HG02885 (cell line): ENCODE data around the gene TERB1.
A peak's percentile ranks its signal among the peaks of the same experiment; 100 is the strongest.
"Not testable (repeated sequence)": the region's sequence is repeated elsewhere in the genome, so short reads cannot be mapped to it uniquely, and the experiment has no call there.

Source experiments
- ATAC-seq: cut with Tn5 transposase; IDR thresholded peaks from one replicate; pipeline ENCODE4 v1.9.1; 2021; ENCODE audit warnings: mild to moderate bottlenecking; ENCODE audit not compliant: unreplicated experiment, poor library complexity

The TERB1 gene

DNA sequence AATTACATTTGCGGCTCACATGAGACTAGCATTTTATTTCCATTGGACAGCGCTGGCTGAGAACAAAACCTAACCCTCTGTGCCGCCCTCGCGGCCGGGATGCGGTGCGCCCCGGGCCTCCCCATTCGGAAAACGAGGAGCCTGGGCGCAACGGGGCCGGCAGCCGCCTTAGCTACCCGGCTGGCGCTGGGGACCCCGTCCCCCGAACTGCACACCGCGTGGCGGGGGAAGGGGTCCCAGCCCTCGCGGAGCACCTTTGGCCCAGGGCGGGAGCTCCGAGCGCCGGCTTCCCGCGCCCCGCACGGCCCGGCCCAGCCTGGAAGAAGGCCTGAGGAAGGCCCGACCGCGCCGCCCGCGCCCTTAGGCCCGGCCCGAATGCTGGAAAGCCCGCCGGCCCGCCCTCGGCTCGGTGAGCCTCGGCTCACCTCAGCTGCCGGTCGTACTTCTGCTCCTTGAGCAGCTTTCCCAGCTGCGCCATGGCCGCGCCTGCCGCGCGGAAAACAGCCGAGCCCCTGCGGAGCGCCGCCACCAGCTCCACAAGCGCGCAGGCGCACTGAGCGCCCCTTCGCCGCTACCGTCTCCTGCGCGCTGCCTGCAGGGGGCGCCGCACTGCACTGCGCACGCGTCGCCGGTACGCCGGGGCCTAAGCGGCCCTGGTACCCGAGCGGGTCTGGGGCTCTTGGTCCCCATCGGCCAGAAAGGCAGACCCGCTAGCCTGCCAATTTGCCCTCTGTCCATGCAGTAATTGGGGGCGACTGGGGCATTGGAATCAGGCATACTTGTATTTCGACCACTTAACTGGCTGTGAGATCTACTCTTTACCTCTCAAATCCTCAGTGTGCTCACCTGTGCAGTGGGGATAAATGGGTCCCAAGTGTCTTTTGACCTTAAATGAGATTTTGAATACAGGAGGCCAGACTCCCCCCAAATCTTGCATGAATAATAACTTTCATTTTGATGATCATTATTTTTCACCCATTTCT lies 29.3 kb upstream of the TERB1 start, which contains the start of gene NAE1:
Gene NAE1, minus strand, starts transcription at position 555 of the 983 bp plus-strand sequence. Its CDS starts 77 bp downstream, at position 478.
- ATAC-seq = peak; percentile 95

DNA sequence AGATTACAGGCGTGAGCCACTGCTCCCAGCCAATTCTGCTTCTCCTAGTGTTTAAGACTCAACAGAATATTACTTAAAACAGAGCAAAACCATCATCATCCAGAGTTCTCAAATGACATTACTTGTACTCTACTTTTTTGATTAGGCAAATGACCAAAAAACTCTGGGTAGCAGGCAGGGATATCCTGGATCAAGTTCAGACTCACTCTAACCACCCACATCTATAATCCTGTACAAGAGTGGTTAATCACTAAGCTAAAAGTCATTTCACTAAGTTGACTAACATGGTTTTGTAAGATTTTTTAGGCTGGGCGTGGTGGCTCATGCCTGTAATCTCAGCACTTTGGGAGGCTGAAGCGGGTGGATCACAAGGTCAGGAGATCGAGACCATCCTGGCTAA lies 22.6 kb upstream of the TERB1 start:
- no peak for ATAC-seq

- ATAC-seq = no peak
Measured at GRCh38 chr16:66814734-66815133, 13.3 kb upstream of the TERB1 start.

DNA sequence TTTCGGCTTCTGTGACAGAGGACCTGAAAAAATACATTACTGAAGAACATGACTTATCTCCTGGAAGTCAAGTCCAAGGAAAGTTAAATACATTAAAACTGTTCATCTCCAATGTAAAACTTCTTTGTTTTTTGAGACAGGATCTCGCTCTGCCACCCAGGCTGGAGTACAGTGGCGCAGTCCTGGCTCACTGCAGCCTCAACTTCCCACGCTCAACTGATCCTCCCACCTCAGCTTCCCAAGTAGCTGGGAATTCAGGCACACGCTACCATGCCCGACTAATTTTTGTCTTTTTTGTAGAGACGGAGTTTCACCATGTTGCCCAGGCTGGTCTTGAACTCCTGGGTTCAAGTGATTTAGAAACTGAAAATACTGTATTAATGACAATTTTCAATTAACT lies 9.7 kb upstream of the TERB1 start:
- no peak for ATAC-seq

DNA sequence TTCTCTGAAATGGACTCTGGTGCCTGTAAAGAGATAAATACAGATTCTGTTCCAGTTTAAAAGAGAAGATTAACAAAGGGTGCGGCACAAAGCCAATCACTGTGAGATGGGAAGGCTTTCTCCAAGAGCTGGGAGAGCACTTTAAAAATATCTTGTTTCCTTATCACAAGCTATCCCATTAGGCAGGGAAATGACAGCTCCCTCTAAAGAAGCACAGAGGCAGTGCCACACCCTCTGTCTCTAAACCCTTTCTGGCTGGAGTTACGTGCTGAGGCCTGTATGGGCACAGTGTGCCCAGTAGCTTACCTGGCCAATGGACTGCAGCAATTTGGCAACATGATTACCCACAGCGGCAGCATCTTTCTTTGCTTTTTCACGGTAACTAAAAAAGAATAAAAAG lies 9.0 kb upstream of the TERB1 start:
- no peak for ATAC-seq

GRCh38 chr16:66809765-66810164 lies 8.4 kb upstream of the TERB1 start:
- ATAC-seq = no peak

GRCh38 chr16:66802159-66802558 lies 775 bp upstream of the TERB1 start:
- no peak for ATAC-seq

DNA sequence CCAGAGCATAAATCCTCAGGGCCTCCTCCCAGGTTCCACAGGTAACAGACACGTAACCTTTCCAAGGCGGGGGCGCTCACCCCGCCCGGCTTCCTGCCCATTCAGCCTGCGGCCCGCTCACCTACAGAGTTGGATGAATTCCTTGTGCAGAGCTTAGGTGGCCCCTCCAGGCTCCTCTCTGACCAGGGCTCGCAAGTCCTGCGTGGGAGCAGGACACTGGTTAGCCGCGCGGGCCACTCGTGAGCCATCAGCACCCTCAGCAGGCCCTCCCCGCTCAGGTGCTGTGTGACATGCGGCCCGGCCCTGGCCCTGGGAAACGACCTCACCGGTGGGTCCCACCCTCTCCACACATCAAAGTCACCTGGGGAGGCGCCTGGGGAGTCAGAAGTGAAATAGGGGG lies 528 bp downstream of the TERB1 start:
- ATAC-seq = no peak

- ATAC-seq = no peak
Measured at GRCh38 chr16:66798161-66798560, 3.2 kb downstream of the TERB1 start.

DNA sequence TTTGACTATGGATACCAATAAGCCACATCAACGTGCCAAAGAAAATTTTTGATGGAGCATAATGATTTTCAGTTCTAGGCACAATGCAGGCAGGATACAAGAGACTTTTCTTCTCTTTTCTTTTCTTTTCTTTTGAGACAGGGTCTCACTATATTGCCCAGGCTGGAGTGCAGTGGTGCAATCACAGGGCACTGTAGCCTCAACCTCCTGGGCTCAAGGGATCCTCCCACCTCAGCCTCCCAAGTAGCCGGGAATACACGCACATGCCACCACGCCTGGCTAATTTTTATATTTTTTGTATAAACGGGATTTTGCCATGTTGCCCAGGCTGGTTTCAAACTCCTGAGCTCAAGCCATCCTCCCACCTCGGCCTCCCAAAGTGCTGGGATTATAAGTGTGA lies 7.4 kb downstream of the TERB1 start:
- ATAC-seq = not testable (repeated sequence)

DNA sequence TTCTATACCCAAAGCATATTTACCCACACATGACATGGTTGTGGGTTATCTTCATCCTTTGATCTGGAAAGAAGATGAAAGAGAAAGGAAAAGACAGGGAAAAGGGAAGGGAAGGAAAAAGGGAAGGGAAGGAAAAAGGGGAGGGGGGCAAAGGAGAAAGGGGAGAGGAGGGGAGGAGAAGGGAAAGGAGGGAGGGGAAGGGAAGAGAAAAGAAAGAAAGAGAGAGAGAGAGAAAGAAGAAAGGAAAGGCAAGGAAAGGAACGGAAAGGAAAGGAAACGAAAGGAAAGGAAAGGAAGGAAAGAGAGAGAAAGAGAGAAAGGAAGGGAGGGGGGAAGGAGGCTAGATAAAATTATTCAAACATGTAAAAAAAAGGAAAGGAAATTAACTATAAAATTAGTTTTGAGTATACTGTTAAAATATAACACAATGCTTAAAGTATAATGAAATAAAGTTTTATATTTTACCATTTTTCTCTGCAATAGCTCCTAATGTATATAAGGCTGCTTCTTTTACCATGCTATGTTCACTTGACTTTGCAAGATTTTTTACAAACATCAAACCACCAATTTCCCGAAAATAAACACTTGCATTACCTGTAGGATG lies 11.2 kb downstream of the TERB1 start:
- no peak for ATAC-seq

DNA sequence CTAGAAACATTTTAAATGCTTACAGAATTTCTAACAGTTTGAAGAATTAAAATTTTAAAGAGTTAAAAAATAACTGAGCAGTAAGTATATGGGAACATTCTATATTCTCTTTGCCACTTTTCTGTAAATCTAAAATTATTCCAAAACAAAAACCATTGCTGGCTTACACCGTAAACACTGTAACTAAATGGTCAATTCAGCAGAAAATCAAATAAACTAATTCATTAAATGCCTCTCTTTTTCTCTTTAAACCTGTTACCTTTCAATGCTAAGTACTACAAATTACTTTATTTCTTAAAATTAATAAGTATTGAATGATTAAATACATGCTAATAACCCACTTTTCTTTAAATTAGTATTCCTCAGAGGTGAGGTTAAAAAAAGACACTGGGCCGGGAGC lies 14.0 kb downstream of the TERB1 start:
- ATAC-seq = no peak

GRCh38 chr16:66786551-66786950 lies 14.8 kb downstream of the TERB1 start:
- no peak for ATAC-seq

DNA sequence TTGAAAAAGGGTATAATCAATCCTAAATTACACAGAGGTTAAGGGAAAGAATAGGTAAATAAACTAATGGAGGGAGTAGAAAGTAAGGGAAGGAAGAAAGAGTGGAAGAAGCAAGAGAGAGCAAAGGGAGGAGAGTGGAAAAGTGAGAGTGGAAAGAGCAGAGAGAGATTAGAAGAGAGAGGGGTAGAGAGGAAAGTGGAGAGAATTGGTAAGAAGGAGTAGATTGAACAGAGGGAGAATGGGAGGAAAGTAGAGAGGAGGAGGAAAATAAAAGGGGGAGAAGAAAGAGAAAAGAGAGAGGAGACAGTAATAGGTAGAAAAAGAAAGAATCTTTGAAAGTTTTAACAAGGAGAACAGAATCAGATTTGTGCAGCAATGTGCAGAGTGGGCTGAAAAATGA lies 24.9 kb downstream of the TERB1 start:
- ATAC-seq = no peak

- no peak for ATAC-seq
Measured at GRCh38 chr16:66774981-66775380, 26.4 kb downstream of the TERB1 start.

- ATAC-seq = no peak
Measured at GRCh38 chr16:66758086-66758485, 43.3 kb downstream of the TERB1 start.

- no peak for ATAC-seq
Measured at GRCh38 chr16:66754819-66755218, 46.6 kb downstream of the TERB1 start.

DNA sequence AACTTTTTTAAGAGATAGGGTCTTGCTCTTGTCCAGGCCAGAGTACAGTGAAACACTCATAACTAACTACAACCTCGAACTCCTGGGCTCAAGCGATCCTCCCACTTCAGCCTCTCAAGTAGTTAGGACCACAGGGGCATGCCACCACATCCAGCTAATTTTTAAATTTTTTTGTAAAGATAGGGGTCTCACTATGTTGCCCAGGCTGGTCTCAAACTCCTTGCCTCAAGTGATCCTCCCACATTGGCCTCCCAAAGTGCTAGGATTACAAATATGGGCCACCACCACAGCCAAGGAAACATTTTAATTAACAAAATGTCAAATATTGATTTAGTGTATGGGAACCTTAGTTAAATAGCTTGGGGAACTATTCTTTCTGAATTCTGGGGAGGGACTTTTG lies 47.2 kb downstream of the TERB1 start:
- ATAC-seq = no peak

- no peak for ATAC-seq
Measured at GRCh38 chr16:66752958-66753357, 48.4 kb downstream of the TERB1 start.

- no peak for ATAC-seq
Measured at GRCh38 chr16:66752379-66752778, 49.0 kb downstream of the TERB1 start.

DNA sequence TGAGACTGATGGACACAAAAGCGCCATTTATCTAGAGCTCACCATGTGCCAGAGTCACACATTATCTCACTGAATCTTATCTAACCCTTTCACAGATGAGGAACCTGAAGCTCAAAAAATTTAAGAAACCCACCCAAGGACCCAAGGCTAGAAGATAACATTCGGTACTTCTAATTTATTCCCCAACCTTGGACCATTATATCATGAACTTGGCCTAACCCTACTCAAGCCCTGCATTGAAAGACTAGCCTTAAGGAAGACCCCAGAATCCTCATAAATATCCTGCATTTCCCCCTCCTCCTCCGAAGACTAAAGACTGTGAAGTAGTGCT lies 49.4 kb downstream of the TERB1 start:
- no peak for ATAC-seq
